Colonic mucosa (tissue), 4 donors: ENCODE data around the gene DHX9. TPM values are rescaled to one million over a fixed set of nuclear protein-coding genes. Genes with fewer than 3 reads are reported as not detected.

Experiments used
- DNase-seq: peaks from one replicate; pipeline ENCODE4 v3.0.0-alpha.2; 2020
- H3K27ac ChIP-seq: fragments of 200-600 bp; one replicate; pipeline ENCODE4 v1.8.0; 2021
- H3K27me3 ChIP-seq: fragments of 200-600 bp; one replicate; pipeline ENCODE4 v1.8.0; 2021
- H3K36me3 ChIP-seq: fragments of 200-600 bp; one replicate; pipeline ENCODE4 v1.8.0; 2021
- H3K4me1 ChIP-seq: fragments of 200-600 bp; one replicate; pipeline ENCODE4 v1.8.0; 2021; ENCODE audit warnings: mild to moderate bottlenecking
- H3K4me3 ChIP-seq: fragments of 200-600 bp; one replicate; pipeline ENCODE4 v1.8.0; 2021
- H3K9ac ChIP-seq, 2 donors: one replicate each; pipeline ENCODE4 v1.7.0; 2013; ENCODE audit warnings: control low read depth in 2 of 2, low read depth in 2 of 2, low read length in 2 of 2
- H3K9me3 ChIP-seq: fragments of 200-600 bp; one replicate; pipeline ENCODE4 v1.8.0; 2021
- CTCF ChIP-seq: fragments of 200-600 bp; IDR thresholded peaks from one replicate; pipeline ENCODE4 v1.8.0; 2022; ENCODE audit warnings: antibody characterized with exemption, mild to moderate bottlenecking
- intact Hi-C: fragments of 100-400 bp; cut with DNase I; formaldehyde crosslinking; loops from one replicate; pipeline ENCODE4 v1.14.1; 2022
- total RNA-seq, 2 donors: library from RNA; stranded (reverse); fragmentation: NEBNext Ultra II Directional in 1 of 2; extraction: Animal tissue kit (Norgen Biotek cat#: 25700) in 1 of 2; gene quantifications; one replicate each; pipeline ENCODE4 v1.2.1, GENCODE V29; 2021
- donor health status: healthy.
- donor health status: DM: no; HTN: no; CAD: no.
- donor health status: DM: no; HTN: no; CAD: no.

The DHX9 gene
- total RNA-seq, 2 donors from 2014 or later = 99.2 to 164 TPM

- no peaks in the 10 kb centered on the region for H3K9me3 ChIP-seq
- H3K4me3 ChIP-seq = no peak overlapping the region
- no peak overlapping the region for H3K9ac ChIP-seq
- H3K27ac ChIP-seq = no peak overlapping the region
- H3K36me3 ChIP-seq = no peaks in the 10 kb centered on the region
- TF ChIP-seq CTCF = no peak
- H3K27me3 ChIP-seq = no peaks in the 10 kb centered on the region
- no peak for DNase-seq
- intact Hi-C loops = no loop called here
- H3K4me1 ChIP-seq = no peaks in the 10 kb centered on the region
These were observed 88.7 kb downstream of the DHX9 start for GRCh38 chr1:182927693-182928433.

- H3K36me3 ChIP-seq = no peaks in the 10 kb centered on the region
- no peak overlapping the region for H3K9ac ChIP-seq
- H3K27me3 ChIP-seq = no peaks in the 10 kb centered on the region
- intact Hi-C loops = no loop called here
- no peaks in the 10 kb centered on the region for H3K4me1 ChIP-seq
- no peak for DNase-seq
- no peak overlapping the region for H3K4me3 ChIP-seq
- H3K9me3 ChIP-seq = no peaks in the 10 kb centered on the region
- no peak overlapping the region for H3K27ac ChIP-seq
- no peak for TF ChIP-seq CTCF
These were observed 91.8 kb downstream of the DHX9 start for GRCh38 chr1:182930985-182931384.

- H3K27me3 ChIP-seq = peaks cover 2% of the 10 kb centered on the region
- DNase-seq = no peak
- no peak overlapping the region for H3K9ac ChIP-seq
- TF ChIP-seq CTCF = no peak
- no peak overlapping the region for H3K27ac ChIP-seq
- H3K4me3 ChIP-seq = no peak overlapping the region
- no peaks in the 10 kb centered on the region for H3K9me3 ChIP-seq
- H3K4me1 ChIP-seq = no peaks in the 10 kb centered on the region
- H3K36me3 ChIP-seq = no peaks in the 10 kb centered on the region
- intact Hi-C loops = no loop called here
These were observed 96.6 kb downstream of the DHX9 start for GRCh38 chr1:182935716-182936115.

Other genes starting within 250 kb of the DHX9 start
- 1 to 10 TPM in 1 of 2 donors, under 1 TPM in 1; 0.77 to 1.6 TPM for gene RGS16, start 235.0 kb upstream of the DHX9 start, total RNA-seq
- not detected for gene RGS8, start 154.8 kb upstream of the DHX9 start, total RNA-seq
- gene NPL, start 49.6 kb upstream of the DHX9 start, total RNA-seq = 1 to 10 TPM; 6.4 to 8.5 TPM
- not detected for gene SHCBP1L, start 113.8 kb downstream of the DHX9 start, total RNA-seq
- gene LAMC1, start 184.1 kb downstream of the DHX9 start, total RNA-seq = 10 to 100 TPM; 28.0 to 54.6 TPM